Esophagus squamous epithelium (tissue), 5 donors: ENCODE results near the gene ZNF507. TPM values are rescaled to one million over a fixed set of nuclear protein-coding genes. Genes with fewer than 3 reads are reported as not detected.

Source experiments
- DNase-seq: peaks from one replicate; lab custom pipeline; 2025; lab: John Stamatoyannopoulos, UW
- H3K27ac ChIP-seq, 4 donors: fragments of 200-600 bp; sonication (generic); one replicate each; pipeline ENCODE4 v1.5.1; 2016 to 2019; ENCODE audit warnings: mild to moderate bottlenecking in 1 of 4
- H3K27me3 ChIP-seq, 4 donors: fragments of 200-600 bp; sonication (generic); 1 replicate in 3 of 4; 2 replicates in 1 of 4; pipeline versions ENCODE4 v1.5.1 to v1.6.0; 2017 to 2021; ENCODE audit warnings: antibody characterized with exemption in 1 of 4
- H3K36me3 ChIP-seq, 3 donors: fragments of 200-600 bp; sonication (generic); one replicate each; pipeline ENCODE4 v1.5.1; 2016 to 2019
- H3K4me1 ChIP-seq, 3 donors: fragments of 200-600 bp; sonication (generic); one replicate each; pipeline ENCODE4 v1.5.1; 2017 to 2019
- H3K4me3 ChIP-seq, 4 donors: fragments of 200-600 bp; sonication (generic); 1 replicate in 3 of 4; 2 replicates in 1 of 4; pipeline ENCODE4 v1.5.1; 2016 to 2019; ENCODE audit warnings: mild to moderate bottlenecking in 2 of 4, moderate library complexity in 1 of 4
- H3K9me3 ChIP-seq, 3 donors: fragments of 200-600 bp; sonication (generic); one replicate each; pipeline ENCODE4 v1.5.1; 2016 to 2019
- CTCF ChIP-seq, 6 experiments: fragments of 450-650 bp in 4 of 6; fragments of 200-600 bp in 2 of 6; sonication (generic) in 2 of 6; IDR thresholded peaks; one replicate each; pipeline ENCODE4 v1.5.1; 2016 to 2019; ENCODE audit warnings: antibody characterized with exemption in 6 of 6, mild to moderate bottlenecking in 4 of 6, moderate library complexity in 4 of 6
- POLR2A ChIP-seq, 4 donors: fragments of 450-650 bp; IDR thresholded peaks; one replicate each; pipeline ENCODE4 v1.6.1; 2017; ENCODE audit warnings: antibody characterized with exemption in 4 of 4, mild to moderate bottlenecking in 4 of 4, moderate library complexity in 3 of 4
- WGBS, 2 donors: methylation state at CpG; one replicate each; pipeline ENCODE4 v1.1.5; 2018; 5-methylcytosine and 5-hydroxymethylcytosine counted together
- intact Hi-C: fragments of 100-400 bp; cut with DNase I; formaldehyde crosslinking; loops from one replicate; pipeline ENCODE4 v1.15.0; 2022
- total RNA-seq, 4 donors: library from RNA; depleted of rRNA; stranded (reverse); fragments of >200 nt; gene quantifications; one replicate each; pipeline ENCODE4 v1.1.0, GENCODE V29; 2016
- donor health status: DM: yes; HTN: yes; CAD: no.

Gene ZNF507
- total RNA-seq = 10 to 100 TPM in 1 of 4 donors, 1 to 10 TPM in 3; 5.1 to 19.8 (median 9.3) TPM

- peaks cover 0 to 11% (median 0%) of the 10 kb centered on the region in 4 donors for H3K27me3 ChIP-seq
- intact Hi-C loops = no loop called here
- WGBS, 2 donors = 4 to 8% methylated on average over 19 to 38 of the region's 72 CpGs
- H3K36me3 ChIP-seq = peaks cover 0 to 25% (median 0%) of the 10 kb centered on the region in 3 donors
- TF ChIP-seq POLR2A (IDR thresholded peaks at IDR 0.05) (no peak), CTCF (IDR thresholded peaks at IDR 0.05) (peak in 2 of 6 experiments; percentile 4 to 33)
- peaks cover 10 to 63% (median 18%) of the 10 kb centered on the region in 3 donors for H3K4me1 ChIP-seq
- no peak for DNase-seq
- H3K27ac ChIP-seq = peak within 1 kb of the TSS; percentile 73 to 91 (median 82)
- peak within 1 kb of the TSS; percentile 75 to 94 (median 84) for H3K4me3 ChIP-seq
- H3K9me3 ChIP-seq = no peaks in the 10 kb centered on the region
Measured at GRCh38 chr19:32345261-32346207, at the start of gene ZNF507. TSS of gene ZNF507 (plus strand) at chr19:32345610. CDS start at chr19:32352831, 7,221 bp downstream.

GRCh38 chr19:32296694-32297093, 48.7 kb upstream of the ZNF507 start:
- TF ChIP-seq POLR2A (IDR thresholded peaks at IDR 0.05) (no peak), CTCF (IDR thresholded peaks at IDR 0.05) (no peak)
- Histone ChIP-seq H3K36me3 (no peaks in the 10 kb centered on the region), H3K4me1 (no peaks in the 10 kb centered on the region), H3K9me3 (peaks cover 0 to 8% (median 6%) of the 10 kb centered on the region in 3 donors), H3K27me3 (no peaks in the 10 kb centered on the region), H3K4me3 (no peak overlapping the region), H3K27ac (no peak overlapping the region)
- intact Hi-C loops = no loop called here
- no peak for DNase-seq
- 83 to 93% methylated on average over 1 of the region's 1 CpG for WGBS, 2 donors

- peaks cover 0 to 24% (median 8%) of the 10 kb centered on the region in 3 donors for H3K9me3 ChIP-seq
- no peaks in the 10 kb centered on the region for H3K36me3 ChIP-seq
- H3K4me1 ChIP-seq = no peaks in the 10 kb centered on the region
- no peak overlapping the region for H3K4me3 ChIP-seq
- H3K27me3 ChIP-seq = peaks cover 0 to 9% (median 0%) of the 10 kb centered on the region in 4 donors
- H3K27ac ChIP-seq = no peak overlapping the region
- no peak for DNase-seq
- intact Hi-C loops = no loop called here
- TF ChIP-seq POLR2A (IDR thresholded peaks at IDR 0.05) (no peak), CTCF (IDR thresholded peaks at IDR 0.05) (no peak)
Measured at GRCh38 chr19:32302778-32303177, 42.6 kb upstream of the ZNF507 start.

- Histone ChIP-seq H3K4me1 (no peaks in the 10 kb centered on the region), H3K27me3 (peaks cover 0 to 13% (median 0%) of the 10 kb centered on the region in 4 donors), H3K4me3 (no peak overlapping the region), H3K36me3 (no peaks in the 10 kb centered on the region), H3K27ac (no peak overlapping the region), H3K9me3 (peaks cover 0 to 24% (median 8%) of the 10 kb centered on the region in 3 donors)
- no peak for TF ChIP-seq CTCF (IDR thresholded peaks at IDR 0.05)
- 88 to 91% methylated on average over 1 of the region's 1 CpG for WGBS, 2 donors
- intact Hi-C loops = no loop called here
- DNase-seq = no peak
Measured at GRCh38 chr19:32303193-32303592, 42.2 kb upstream of the ZNF507 start.

GRCh38 chr19:32307591-32307990, 37.8 kb upstream of the ZNF507 start:
- peaks cover 0 to 9% (median 0%) of the 10 kb centered on the region in 3 donors for H3K9me3 ChIP-seq
- no peaks in the 10 kb centered on the region for H3K36me3 ChIP-seq
- no peak for DNase-seq
- H3K27me3 ChIP-seq = peaks cover 0 to 48% (median 0%) of the 10 kb centered on the region in 4 donors
- no peak overlapping the region for H3K27ac ChIP-seq
- TF ChIP-seq CTCF (IDR thresholded peaks at IDR 0.05) = no peak
- TF ChIP-seq POLR2A (IDR thresholded peaks at IDR 0.05) = no peak
- H3K4me3 ChIP-seq = no peak overlapping the region
- WGBS, 2 donors = 73 to 84% methylated on average over 4 to 5 of the region's 5 CpGs
- H3K4me1 ChIP-seq = no peaks in the 10 kb centered on the region
- intact Hi-C loops = no loop called here
